Testis (tissue), 2 donors: Measurements from ENCODE around the gene SLFN13.

Source experiments
- POLR2A ChIP-seq: fragments of 450-650 bp; IDR thresholded peaks from one replicate; pipeline ENCODE4 v1.6.1; 2017; ENCODE audit warnings: antibody characterized with exemption, mild to moderate bottlenecking, moderate library complexity
- TF ChIP-seq, protein P1 (sequence below), 3 experiments: fragments of 450-650 bp in 2 of 3; fragments of 200-600 bp in 1 of 3; sonication (generic) in 1 of 3; IDR thresholded peaks; one replicate each; pipeline ENCODE4 v1.5.1; 2016 to 2019; ENCODE audit warnings: antibody characterized with exemption in 3 of 3, mild to moderate bottlenecking in 2 of 3, moderate library complexity in 1 of 3

DNA sequence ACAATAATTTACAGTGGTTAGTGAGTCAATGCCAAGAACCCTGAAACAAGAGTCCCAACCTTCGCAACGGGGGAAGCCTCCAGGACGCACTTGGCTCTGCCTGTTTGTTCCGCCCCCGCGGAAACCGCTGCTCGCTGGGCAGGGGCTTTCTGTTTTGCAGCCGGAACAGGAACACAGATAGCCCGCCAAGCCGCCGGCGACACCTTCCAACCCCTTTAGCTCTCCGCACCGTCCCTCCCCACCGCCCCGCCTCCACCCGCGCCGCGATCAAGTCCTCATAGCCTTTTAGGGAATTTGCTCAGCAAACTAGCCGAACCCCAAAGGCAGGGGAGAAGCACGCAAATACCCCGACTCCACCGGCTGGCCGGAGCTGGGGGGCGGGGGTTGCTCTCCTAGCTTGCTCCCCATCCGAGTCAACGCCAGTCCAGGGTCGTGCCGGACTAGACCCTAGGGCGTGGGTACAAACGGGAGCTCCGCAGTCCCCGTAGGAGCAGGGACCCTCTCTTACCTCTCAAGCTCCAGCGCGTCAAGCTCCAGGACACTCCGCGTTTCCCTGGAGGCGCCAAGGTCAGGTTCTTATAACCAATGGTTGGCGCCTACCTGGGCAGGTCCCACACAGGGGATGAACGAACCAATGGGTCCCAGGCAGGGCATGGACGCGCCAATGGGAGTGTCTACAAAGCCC, at the start of gene SLFN13:
- no peak for TF ChIP-seq POLR2A
- TF ChIP-seq, protein P1, sequence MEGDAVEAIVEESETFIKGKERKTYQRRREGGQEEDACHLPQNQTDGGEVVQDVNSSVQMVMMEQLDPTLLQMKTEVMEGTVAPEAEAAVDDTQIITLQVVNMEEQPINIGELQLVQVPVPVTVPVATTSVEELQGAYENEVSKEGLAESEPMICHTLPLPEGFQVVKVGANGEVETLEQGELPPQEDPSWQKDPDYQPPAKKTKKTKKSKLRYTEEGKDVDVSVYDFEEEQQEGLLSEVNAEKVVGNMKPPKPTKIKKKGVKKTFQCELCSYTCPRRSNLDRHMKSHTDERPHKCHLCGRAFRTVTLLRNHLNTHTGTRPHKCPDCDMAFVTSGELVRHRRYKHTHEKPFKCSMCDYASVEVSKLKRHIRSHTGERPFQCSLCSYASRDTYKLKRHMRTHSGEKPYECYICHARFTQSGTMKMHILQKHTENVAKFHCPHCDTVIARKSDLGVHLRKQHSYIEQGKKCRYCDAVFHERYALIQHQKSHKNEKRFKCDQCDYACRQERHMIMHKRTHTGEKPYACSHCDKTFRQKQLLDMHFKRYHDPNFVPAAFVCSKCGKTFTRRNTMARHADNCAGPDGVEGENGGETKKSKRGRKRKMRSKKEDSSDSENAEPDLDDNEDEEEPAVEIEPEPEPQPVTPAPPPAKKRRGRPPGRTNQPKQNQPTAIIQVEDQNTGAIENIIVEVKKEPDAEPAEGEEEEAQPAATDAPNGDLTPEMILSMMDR (IDR thresholded peaks at IDR 0.05) = no peak
